ENCODE data around the gene ERBB4. TPM values are rescaled to one million over a fixed set of nuclear protein-coding genes. Genes with fewer than 3 reads are reported as not detected.

The ERBB4 gene
- total RNA-seq, 1 donor from 2014 or later = 2.8 TPM

DNA sequence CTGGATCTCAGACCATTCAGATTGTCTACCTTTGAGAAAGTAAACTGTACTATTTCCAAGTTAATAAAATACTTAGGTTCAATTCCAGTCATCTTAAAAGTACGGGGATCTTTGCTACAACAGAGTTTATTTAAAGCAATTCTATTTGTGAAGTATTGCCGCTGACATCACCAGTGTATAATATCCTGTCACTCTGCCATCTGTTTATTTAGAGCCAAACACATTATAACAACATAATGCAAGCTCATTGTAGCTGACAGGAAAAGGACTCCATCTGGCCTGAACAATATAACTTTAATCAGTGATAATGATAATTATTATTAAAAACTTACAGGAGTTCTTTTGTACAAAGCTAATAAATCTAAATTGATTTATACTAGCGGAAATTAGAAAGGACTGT is 786.8 kb downstream of the ERBB4 start:
- Mint-ChIP-seq H3K4me3 (ENCODE audit: unreplicated experiment) (no peak overlapping the region), H3K4me1 (ENCODE audit: unreplicated experiment) (peaks cover 2% of the 10 kb centered on the region), H3K36me3 (ENCODE audit: unreplicated experiment) (no peaks in the 10 kb centered on the region), H3K9me3 (ENCODE audit: unreplicated experiment) (no peaks in the 10 kb centered on the region), H3K27ac (ENCODE audit: unreplicated experiment) (no peak overlapping the region), H3K27me3 (ENCODE audit: unreplicated experiment) (no peaks in the 10 kb centered on the region)
- DNase-seq (ENCODE audit: extremely low spot score, unreplicated experiment) = no peak
- TF ChIP-seq, protein P1, sequence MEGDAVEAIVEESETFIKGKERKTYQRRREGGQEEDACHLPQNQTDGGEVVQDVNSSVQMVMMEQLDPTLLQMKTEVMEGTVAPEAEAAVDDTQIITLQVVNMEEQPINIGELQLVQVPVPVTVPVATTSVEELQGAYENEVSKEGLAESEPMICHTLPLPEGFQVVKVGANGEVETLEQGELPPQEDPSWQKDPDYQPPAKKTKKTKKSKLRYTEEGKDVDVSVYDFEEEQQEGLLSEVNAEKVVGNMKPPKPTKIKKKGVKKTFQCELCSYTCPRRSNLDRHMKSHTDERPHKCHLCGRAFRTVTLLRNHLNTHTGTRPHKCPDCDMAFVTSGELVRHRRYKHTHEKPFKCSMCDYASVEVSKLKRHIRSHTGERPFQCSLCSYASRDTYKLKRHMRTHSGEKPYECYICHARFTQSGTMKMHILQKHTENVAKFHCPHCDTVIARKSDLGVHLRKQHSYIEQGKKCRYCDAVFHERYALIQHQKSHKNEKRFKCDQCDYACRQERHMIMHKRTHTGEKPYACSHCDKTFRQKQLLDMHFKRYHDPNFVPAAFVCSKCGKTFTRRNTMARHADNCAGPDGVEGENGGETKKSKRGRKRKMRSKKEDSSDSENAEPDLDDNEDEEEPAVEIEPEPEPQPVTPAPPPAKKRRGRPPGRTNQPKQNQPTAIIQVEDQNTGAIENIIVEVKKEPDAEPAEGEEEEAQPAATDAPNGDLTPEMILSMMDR (IDR thresholded peaks at IDR 0.05) = no peak

- TF ChIP-seq, protein P1 (IDR thresholded peaks at IDR 0.05) = no peak
- Mint-ChIP-seq H3K27me3 (ENCODE audit: unreplicated experiment) (no peaks in the 10 kb centered on the region), H3K4me1 (ENCODE audit: unreplicated experiment) (peaks cover 2% of the 10 kb centered on the region), H3K27ac (ENCODE audit: unreplicated experiment) (no peak overlapping the region), H3K4me3 (ENCODE audit: unreplicated experiment) (no peak overlapping the region), H3K36me3 (ENCODE audit: unreplicated experiment) (no peaks in the 10 kb centered on the region), H3K9me3 (ENCODE audit: unreplicated experiment) (no peaks in the 10 kb centered on the region)
- no peak for DNase-seq (ENCODE audit: extremely low spot score, unreplicated experiment)
These were observed 790.3 kb downstream of the ERBB4 start for GRCh38 chr2:211748339-211748738.

DNA sequence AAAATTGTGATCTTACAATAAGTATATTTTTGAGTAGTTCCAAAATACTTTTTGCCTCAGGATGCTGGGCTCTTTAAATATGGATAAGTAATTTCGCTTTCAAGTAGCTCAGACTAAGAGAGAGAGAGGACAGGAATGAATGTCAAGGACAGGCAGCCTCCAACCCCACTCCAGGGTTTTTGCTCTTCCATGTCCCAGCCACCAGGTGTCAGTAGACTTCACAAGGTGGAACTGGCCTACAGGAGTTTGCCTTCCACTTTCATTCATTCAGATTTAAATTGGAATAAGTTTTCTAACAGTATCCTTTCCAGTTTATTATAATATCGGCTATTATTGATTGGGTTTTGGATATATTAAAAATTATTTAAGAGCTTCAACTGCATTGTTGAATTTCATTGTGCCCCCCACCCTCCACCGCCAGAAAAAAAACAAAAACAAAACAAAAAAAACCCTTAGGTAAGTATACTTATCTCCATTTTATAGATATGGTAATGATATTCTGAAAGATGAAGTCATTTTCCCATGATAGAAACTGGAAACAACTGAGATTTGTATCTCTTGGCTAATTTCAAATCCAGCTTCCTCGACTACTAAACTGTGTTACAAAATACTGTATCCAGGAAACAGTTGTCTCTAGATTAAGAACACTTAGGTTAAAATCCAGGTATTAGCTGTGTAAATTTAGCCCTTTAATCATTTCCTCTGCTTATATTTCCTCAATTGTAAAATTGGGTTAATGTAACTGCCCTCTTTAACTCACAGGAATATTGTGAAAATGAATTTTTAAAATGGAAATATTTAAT is 793.1 kb downstream of the ERBB4 start:
- no peak for DNase-seq (ENCODE audit: extremely low spot score, unreplicated experiment)
- H3K9me3 Mint-ChIP-seq (ENCODE audit: unreplicated experiment) = no peaks in the 10 kb centered on the region
- TF ChIP-seq, protein P1 (IDR thresholded peaks at IDR 0.05) = peak; percentile 97
- H3K27ac Mint-ChIP-seq (ENCODE audit: unreplicated experiment) = no peak overlapping the region
- H3K4me1 Mint-ChIP-seq (ENCODE audit: unreplicated experiment) = peaks cover 2% of the 10 kb centered on the region
- no peak overlapping the region for H3K4me3 Mint-ChIP-seq (ENCODE audit: unreplicated experiment)
- no peaks in the 10 kb centered on the region for H3K36me3 Mint-ChIP-seq (ENCODE audit: unreplicated experiment)
- no peaks in the 10 kb centered on the region for H3K27me3 Mint-ChIP-seq (ENCODE audit: unreplicated experiment)

- no peaks in the 10 kb centered on the region for H3K4me1 Mint-ChIP-seq (ENCODE audit: unreplicated experiment)
- TF ChIP-seq, protein P1 (IDR thresholded peaks at IDR 0.05) = no peak
- no peaks in the 10 kb centered on the region for H3K27me3 Mint-ChIP-seq (ENCODE audit: unreplicated experiment)
- H3K9me3 Mint-ChIP-seq (ENCODE audit: unreplicated experiment) = no peaks in the 10 kb centered on the region
- H3K27ac Mint-ChIP-seq (ENCODE audit: unreplicated experiment) = no peak overlapping the region
- H3K4me3 Mint-ChIP-seq (ENCODE audit: unreplicated experiment) = no peak overlapping the region
- no peak for DNase-seq (ENCODE audit: extremely low spot score, unreplicated experiment)
- no peaks in the 10 kb centered on the region for H3K36me3 Mint-ChIP-seq (ENCODE audit: unreplicated experiment)
These were observed 794.2 kb downstream of the ERBB4 start for GRCh38 chr2:211744379-211744778.

GRCh38 chr2:211741966-211742365 is 796.6 kb downstream of the ERBB4 start:
- Mint-ChIP-seq H3K27me3 (ENCODE audit: unreplicated experiment) (no peaks in the 10 kb centered on the region), H3K36me3 (ENCODE audit: unreplicated experiment) (no peaks in the 10 kb centered on the region), H3K27ac (ENCODE audit: unreplicated experiment) (no peak overlapping the region), H3K4me1 (ENCODE audit: unreplicated experiment) (no peaks in the 10 kb centered on the region), H3K4me3 (ENCODE audit: unreplicated experiment) (no peak overlapping the region), H3K9me3 (ENCODE audit: unreplicated experiment) (no peaks in the 10 kb centered on the region)
- no peak for DNase-seq (ENCODE audit: extremely low spot score, unreplicated experiment)
- TF ChIP-seq, protein P1 (IDR thresholded peaks at IDR 0.05) = no peak
